HepG2 (cell line): ENCODE measurements around the gene SCARF1. TPM values are rescaled to one million over a fixed set of nuclear protein-coding genes. Genes with fewer than 3 reads are reported as not detected.

Experiments used
- ADNP ChIP-seq: sonication (generic); formaldehyde crosslinking; IDR thresholded peaks from 2 replicates; pipeline ENCODE4 v1.4.0; 2020; ENCODE audit warnings: missing genetic modification reagents
- DNMT3B ChIP-seq: conservative IDR thresholded peaks from 2 replicates; pipeline ENCODE4 v1.6.1; 2016; ENCODE audit warnings: missing biosample characterization, control low read depth
- DR1 ChIP-seq: sonication (generic); formaldehyde crosslinking; IDR thresholded peaks from 2 replicates; pipeline ENCODE4 v1.8.0; 2021; ENCODE audit warnings: mild to moderate bottlenecking, missing genetic modification reagents, inconsistent platforms
- ELF4 ChIP-seq: sonication (generic); formaldehyde crosslinking; IDR thresholded peaks from 2 replicates; pipeline ENCODE4 v1.5.0; 2020; ENCODE audit warnings: missing genetic modification reagents, mild to moderate bottlenecking, moderate library complexity, borderline replicate concordance
- KAT7 ChIP-seq: IDR thresholded peaks from 2 replicates; pipeline ENCODE4 v1.6.1; 2018; ENCODE audit warnings: borderline replicate concordance, missing compliant biosample characterization
- MBNL3 ChIP-seq: fragments of 250-450 bp; sonication (Bioruptor Pico); conservative IDR thresholded peaks from 2 replicates; pipeline ENCODE4 v1.8.0; 2022; ENCODE audit warnings: mild to moderate bottlenecking, inconsistent platforms
- MED1 ChIP-seq: sonication (generic); formaldehyde crosslinking; IDR thresholded peaks from 2 replicates; pipeline ENCODE4 v1.4.0; 2020; ENCODE audit warnings: missing genetic modification reagents
- MTA3 ChIP-seq: sonication (generic); formaldehyde crosslinking; IDR thresholded peaks from 2 replicates; pipeline ENCODE4 v1.4.0; 2020; ENCODE audit warnings: missing genetic modification reagents
- MZF1 ChIP-seq: sonication (generic); formaldehyde crosslinking; IDR thresholded peaks from 2 replicates; pipeline ENCODE4 v1.8.1; 2023; ENCODE audit warnings: mild to moderate bottlenecking, missing genetic modification reagents, borderline replicate concordance
- NFYB ChIP-seq: sonication (generic); formaldehyde crosslinking; IDR thresholded peaks from 2 replicates; pipeline ENCODE4 v1.4.0; 2020; ENCODE audit warnings: missing genetic modification reagents
- PRDM15 ChIP-seq: sonication (generic); formaldehyde crosslinking; IDR thresholded peaks from 2 replicates; pipeline ENCODE4 v1.4.0; 2020; ENCODE audit warnings: missing genetic modification reagents
- RBM22 ChIP-seq: fragments of 200-400 bp; formaldehyde crosslinking; optimal IDR thresholded peaks from 2 replicates; pipeline ENCODE3; 2017; ENCODE audit warnings: mild to moderate bottlenecking, low read length, moderate library complexity
- ZNF260 ChIP-seq: sonication (generic); formaldehyde crosslinking; IDR thresholded peaks from 2 replicates; pipeline ENCODE4 v1.4.0; 2020; ENCODE audit warnings: missing genetic modification reagents, low read depth, mild to moderate bottlenecking, borderline replicate concordance
- ZNF367 ChIP-seq: sonication (generic); formaldehyde crosslinking; IDR thresholded peaks from 2 replicates; pipeline ENCODE4 v1.4.0; 2020; ENCODE audit warnings: missing genetic modification reagents, borderline replicate concordance
- ZNF484 ChIP-seq: sonication (generic); formaldehyde crosslinking; IDR thresholded peaks from 2 replicates; pipeline ENCODE4 v1.5.1; 2020; ENCODE audit warnings: mild to moderate bottlenecking, low read depth, missing genetic modification reagents, borderline replicate concordance
- ZNF503 ChIP-seq: sonication (generic); formaldehyde crosslinking; IDR thresholded peaks from 2 replicates; pipeline ENCODE4 v1.4.0; 2020; ENCODE audit warnings: missing genetic modification reagents
- ZNF598 ChIP-seq: sonication (generic); formaldehyde crosslinking; IDR thresholded peaks from 2 replicates; pipeline ENCODE4 v1.5.1; 2020; ENCODE audit warnings: mild to moderate bottlenecking, missing genetic modification reagents, borderline replicate concordance
- ZNF710 ChIP-seq: sonication (generic); formaldehyde crosslinking; IDR thresholded peaks from 2 replicates; pipeline ENCODE4 v1.5.0; 2020; ENCODE audit warnings: mild to moderate bottlenecking, missing genetic modification reagents, borderline replicate concordance
- ZNF713 ChIP-seq: sonication (generic); formaldehyde crosslinking; IDR thresholded peaks from 2 replicates; pipeline ENCODE4 v1.4.0; 2020; ENCODE audit warnings: mild to moderate bottlenecking, missing genetic modification reagents
- polyA plus RNA-seq, 8 experiments: library from polyadenylated mRNA; depleted of rRNA in 3 of 8; stranded (reverse) in 7 of 8; unstranded in 1 of 8; fragments of >200 nt; fragmentation: Illumina TruSeq in 4 of 8; extraction: Trizol in 4 of 8; gene quantifications; 2 replicates each; pipeline versions ENCODE4 v1.2.1 to v1.2.3, GENCODE V29; 2011 to 2016; ENCODE audit warnings: low read depth in 4 of 8, missing spikeins in 1 of 8, mixed read lengths in 1 of 8; ENCODE audit not compliant: insufficient read depth in 1 of 8
- total RNA-seq, 5 experiments: library from RNA; depleted of rRNA; stranded (reverse); fragments of >200 nt; fragmentation: Illumina TruSeq; extraction: Trizol; gene quantifications; 2 replicates each; pipeline ENCODE4 v1.2.3, GENCODE V29; 2016; ENCODE audit warnings: low read depth in 1 of 5
- TF ChIP-seq, protein P1 (sequence below): sonication (generic); formaldehyde crosslinking; IDR thresholded peaks from 2 replicates; pipeline ENCODE4 v1.4.0; 2020; ENCODE audit warnings: missing genetic modification reagents

Gene SCARF1
- total and polyA plus RNA-seq, 2 of the 13 experiments (the other 11 are each of a cell fraction or from before 2014, with no cell fraction given) = 0.24 to 0.71 TPM

DNA sequence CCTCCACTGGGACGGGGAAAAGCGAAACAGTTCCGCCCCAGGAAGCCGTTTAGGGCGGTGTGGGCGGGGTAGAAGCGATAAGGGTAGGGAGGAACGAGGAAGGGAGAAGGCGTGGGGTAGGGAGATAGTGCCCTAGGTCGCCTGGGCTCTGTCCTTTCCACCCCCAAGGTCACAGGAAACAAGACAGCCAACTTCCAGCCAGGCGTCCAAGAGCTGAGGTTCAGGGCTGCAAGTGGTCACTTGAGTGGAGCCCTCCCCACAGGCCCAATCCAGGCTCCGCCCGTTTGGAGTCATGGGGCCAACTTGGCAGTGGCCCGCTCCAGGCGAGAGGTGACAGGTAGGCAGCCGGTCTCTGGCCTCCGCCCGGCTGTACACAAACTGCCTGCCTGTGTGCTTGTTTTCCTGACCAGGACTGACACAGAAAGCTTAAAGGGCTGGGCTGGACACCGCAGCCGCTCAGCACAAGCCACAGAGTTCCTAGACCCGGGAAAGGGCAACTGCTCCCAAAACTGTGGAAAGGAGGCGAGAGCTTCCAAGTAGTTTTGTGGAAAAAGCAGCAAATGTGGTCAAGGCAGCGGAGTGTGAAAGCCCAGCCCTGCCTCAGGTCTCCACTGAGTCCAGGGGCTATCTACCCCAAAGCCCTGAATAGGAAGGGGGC is 4.4 kb upstream of the SCARF1 start, which contains the start of gene RILP (continued):
- TF ChIP-seq, protein P1, sequence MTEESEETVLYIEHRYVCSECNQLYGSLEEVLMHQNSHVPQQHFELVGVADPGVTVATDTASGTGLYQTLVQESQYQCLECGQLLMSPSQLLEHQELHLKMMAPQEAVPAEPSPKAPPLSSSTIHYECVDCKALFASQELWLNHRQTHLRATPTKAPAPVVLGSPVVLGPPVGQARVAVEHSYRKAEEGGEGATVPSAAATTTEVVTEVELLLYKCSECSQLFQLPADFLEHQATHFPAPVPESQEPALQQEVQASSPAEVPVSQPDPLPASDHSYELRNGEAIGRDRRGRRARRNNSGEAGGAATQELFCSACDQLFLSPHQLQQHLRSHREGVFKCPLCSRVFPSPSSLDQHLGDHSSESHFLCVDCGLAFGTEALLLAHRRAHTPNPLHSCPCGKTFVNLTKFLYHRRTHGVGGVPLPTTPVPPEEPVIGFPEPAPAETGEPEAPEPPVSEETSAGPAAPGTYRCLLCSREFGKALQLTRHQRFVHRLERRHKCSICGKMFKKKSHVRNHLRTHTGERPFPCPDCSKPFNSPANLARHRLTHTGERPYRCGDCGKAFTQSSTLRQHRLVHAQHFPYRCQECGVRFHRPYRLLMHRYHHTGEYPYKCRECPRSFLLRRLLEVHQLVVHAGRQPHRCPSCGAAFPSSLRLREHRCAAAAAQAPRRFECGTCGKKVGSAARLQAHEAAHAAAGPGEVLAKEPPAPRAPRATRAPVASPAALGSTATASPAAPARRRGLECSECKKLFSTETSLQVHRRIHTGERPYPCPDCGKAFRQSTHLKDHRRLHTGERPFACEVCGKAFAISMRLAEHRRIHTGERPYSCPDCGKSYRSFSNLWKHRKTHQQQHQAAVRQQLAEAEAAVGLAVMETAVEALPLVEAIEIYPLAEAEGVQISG = peak; percentile 58; the same call in 1 of the 2 replicates
- TF ChIP-seq ZNF710 (CRISPR knock-in tag) = no peak; the same call in 1 of the 2 replicates
- TF ChIP-seq ZNF503 = no peak
- TF ChIP-seq DNMT3B (CRISPR knock-in tag) = 0 out of 2 replicates have a peak, but pooled peaks have one; percentile 20
- TF ChIP-seq ADNP (CRISPR knock-in tag) = no peak
- no peak for TF ChIP-seq ZNF260 (CRISPR knock-in tag)
- TF ChIP-seq DR1 (CRISPR knock-in tag) = no peak; the same call in 1 of the 2 replicates
- no peak for TF ChIP-seq KAT7
- TF ChIP-seq MZF1 (CRISPR knock-in tag) = no peak
- no peak for TF ChIP-seq ELF4
- no peak for TF ChIP-seq NFYB (CRISPR knock-in tag)
- peak; percentile 86 for TF ChIP-seq MED1 (CRISPR knock-in tag)
- TF ChIP-seq ZNF484 (CRISPR knock-in tag) = no peak
- no peak for TF ChIP-seq ZNF367 (CRISPR knock-in tag)
- TF ChIP-seq RBM22 = peak; percentile 98
- no peak for TF ChIP-seq MBNL3
- no peak for TF ChIP-seq ZNF713 (CRISPR knock-in tag)
- TF ChIP-seq ZNF598 = no peak
- TF ChIP-seq MTA3 (CRISPR knock-in tag) = no peak
- TF ChIP-seq PRDM15 = peak; percentile 29; the same call in 1 of the 2 replicates
